ENCODE data around the gene CABLES1.

The CABLES1 gene

GRCh38 chr18:23127090-23127489, 8.2 kb upstream of the CABLES1 start:
- no peak overlapping the region for H3K4me3 ChIP-seq (ENCODE audit: low read depth, low read length)
- no peak for DNase-seq (ENCODE audit: low read depth)
- TF ChIP-seq CTCF (IDR thresholded peaks at IDR 0.05; ENCODE audit: low read depth, low read length, missing control alignments): no peak

- DNase-seq (ENCODE audit: low read depth): no peak
- TF ChIP-seq CTCF (IDR thresholded peaks at IDR 0.05; ENCODE audit: low read depth, low read length, missing control alignments): no peak
Measured at GRCh38 chr18:23129355-23130002, 5.8 kb upstream of the CABLES1 start.

GRCh38 chr18:23131693-23132319, 3.5 kb upstream of the CABLES1 start:
- TF ChIP-seq CTCF (IDR thresholded peaks at IDR 0.05; ENCODE audit: low read depth, low read length, missing control alignments): peak; percentile 64
- peak; percentile 60 for DNase-seq (ENCODE audit: low read depth)
- no peak overlapping the region for H3K4me3 ChIP-seq (ENCODE audit: low read depth, low read length)

More at GRCh38 chr18:23129355-23130002, 5.8 kb upstream of the CABLES1 start:
- H3K4me3 ChIP-seq (ENCODE audit: low read depth, low read length): no peak overlapping the region

GRCh38 chr18:23133860-23134779, 1.2 kb upstream of the CABLES1 start:
- DNase-seq (ENCODE audit: low read depth): peak; percentile 70
- peak overlapping the region; percentile 70 for H3K4me3 ChIP-seq (ENCODE audit: low read depth, low read length)
- no peak for TF ChIP-seq CTCF (IDR thresholded peaks at IDR 0.05; ENCODE audit: low read depth, low read length, missing control alignments)

- TF ChIP-seq CTCF (IDR thresholded peaks at IDR 0.05; ENCODE audit: low read depth, low read length, missing control alignments): no peak
- no peak for DNase-seq (ENCODE audit: low read depth)
- peak overlapping the region; percentile 70 for H3K4me3 ChIP-seq (ENCODE audit: low read depth, low read length)
Measured at GRCh38 chr18:23135550-23136325, 453 bp downstream of the CABLES1 start.

- peak overlapping the region; percentile 70 for H3K4me3 ChIP-seq (ENCODE audit: low read depth, low read length)
- no peak for DNase-seq (ENCODE audit: low read depth)
- TF ChIP-seq CTCF (IDR thresholded peaks at IDR 0.05; ENCODE audit: low read depth, low read length, missing control alignments): no peak
Measured at GRCh38 chr18:23136326-23137096, 1.2 kb downstream of the CABLES1 start.
